GM12878 (cell line): Measurements from ENCODE around the gene GPR17. TPM values are rescaled to one million over a fixed set of nuclear protein-coding genes. Genes with fewer than 3 reads are reported as not detected.

ENCODE experiments used
- ATAC-seq: fragments of 200-7000 bp; cut with Tn5 transposase; 3 replicates; pipeline ENCODE4 v1.9.1; 2020; ENCODE audit warnings: mild to moderate bottlenecking, moderate library complexity
- BruUV-seq: library from RNA; stranded (reverse); fragments of 400-500 nt; replicated peaks from 2 replicates; lab custom pipeline; 2021; lab: Mats Ljungman, UMichigan
- CTCF ChIA-PET: fragments of 300-600 bp; sonication (Branson Sonifier 250); formaldehyde crosslinking; extraction: SDS; loops from one replicate; lab custom pipeline; 2021; ENCODE audit warnings: inconsistent platforms; lab: Yijun Ruan, JAX
- POLR2A ChIA-PET: fragments of 350-600 bp; formaldehyde crosslinking; extraction: SDS; loops from one replicate; lab custom pipeline; 2021; ENCODE audit warnings: inconsistent platforms; lab: Charles Lee
- RAD21 ChIA-PET: fragments of 300-600 bp; sonication (Branson Sonifier 250); formaldehyde crosslinking; loops from one replicate; lab custom pipeline; 2023; ENCODE audit warnings: antibody characterized with exemption; ENCODE audit not compliant: unreplicated experiment; lab: Charles Lee
- SMC1A ChIA-PET: fragments of 300-600 bp; sonication (Branson Sonifier 250); formaldehyde crosslinking; loops from one replicate; lab custom pipeline; 2023; ENCODE audit not compliant: unreplicated experiment, uncharacterized antibody; lab: Charles Lee
- DNase-seq: peaks from one replicate; pipeline ENCODE4 v3.0.0-alpha.2; 2011; ENCODE audit warnings: low read depth, low spot score
- FAIRE-seq: peaks from 3 replicates; lab custom pipeline; 2011; peaks lifted over from hg19 to GRCh38; lab: Jason Lieb, UNC
- H2AFZ ChIP-seq: 2 replicates; pipeline ENCODE4 v1.6.0; 2011; ENCODE audit warnings: low read depth, low read length, control low read depth; ENCODE audit not compliant: control insufficient read depth
- H3K27ac ChIP-seq: 2 replicates; pipeline ENCODE4 v1.5.1; 2011; ENCODE audit warnings: control low read depth; ENCODE audit not compliant: control insufficient read depth, insufficient read depth
- H3K27me3 ChIP-seq, 2 experiments: replicated peaks in 1 of 2; 2 replicates each; pipeline versions ENCODE4 v1.6.0 to v1.6.1; 2011; ENCODE audit warnings: low read length in 1 of 2; ENCODE audit not compliant: control insufficient read depth in 2 of 2, insufficient read depth in 2 of 2
- H3K36me3 ChIP-seq, 2 experiments: 2 replicates each; pipeline ENCODE4 v1.5.1; 2011; ENCODE audit warnings: low read length in 1 of 2; ENCODE audit not compliant: control insufficient read depth in 2 of 2, insufficient read depth in 2 of 2
- H3K4me1 ChIP-seq: 2 replicates; pipeline ENCODE4 v1.6.1; 2011; ENCODE audit warnings: mild to moderate bottlenecking, low read length, moderate library complexity, mixed read lengths; ENCODE audit not compliant: control insufficient read depth, insufficient read depth
- H3K4me2 ChIP-seq: 2 replicates; pipeline ENCODE4 v1.6.0; 2011; ENCODE audit warnings: control low read depth; ENCODE audit not compliant: control insufficient read depth, insufficient read depth
- H3K4me3 ChIP-seq: fragments of 200-600 bp; sonication (generic); 2 replicates; pipeline ENCODE4 v1.5.1; 2016
- H3K79me2 ChIP-seq: 2 replicates; pipeline ENCODE4 v1.6.0; 2011; ENCODE audit warnings: low read length; ENCODE audit not compliant: control insufficient read depth, insufficient read depth
- H3K9ac ChIP-seq: 2 replicates; pipeline ENCODE4 v1.8.0; 2011; ENCODE audit warnings: low read length, control low read depth, mixed read lengths; ENCODE audit not compliant: control insufficient read depth, insufficient read depth
- H3K9me3 ChIP-seq: replicated peaks from 3 replicates; pipeline ENCODE4 v1.5.1; 2011; ENCODE audit warnings: mild to moderate bottlenecking, low read length; ENCODE audit not compliant: control insufficient read depth, insufficient read depth
- H4K20me1 ChIP-seq: 2 replicates; pipeline ENCODE4 v1.6.0; 2011; ENCODE audit not compliant: control insufficient read depth, insufficient read depth
- IKZF2 ChIP-seq, 2 experiments: fragments of 450-650 bp; IDR thresholded peaks; 2 replicates each; pipeline ENCODE4 v1.6.1; 2017; ENCODE audit warnings: mild to moderate bottlenecking in 2 of 2, moderate library complexity in 2 of 2
- POU2F2 ChIP-seq: IDR thresholded peaks from 3 replicates; pipeline ENCODE4 v1.6.1; 2011; ENCODE audit warnings: low read depth, mild to moderate bottlenecking, low read length, borderline replicate concordance
- SPI1 ChIP-seq: IDR thresholded peaks from 2 replicates; pipeline ENCODE4 v1.6.1; 2011; ENCODE audit warnings: low read depth, mild to moderate bottlenecking, low read length, moderate library complexity, borderline replicate concordance; ENCODE audit not compliant: insufficient read depth
- ZNF622 ChIP-seq: fragments of 450-650 bp; IDR thresholded peaks from 2 replicates; pipeline ENCODE4 v1.6.1; 2017; ENCODE audit warnings: mild to moderate bottlenecking, inconsistent platforms
- WGBS: methylation state at CpG from one replicate; pipeline ENCODE4 v1.1.6; 2016; ENCODE audit warnings: low lambda C conversion rate; ENCODE audit not compliant: insufficient replicate concordance, insufficient coverage; ENCODE audit errors: missing lambda C conversion rate; 5-methylcytosine and 5-hydroxymethylcytosine counted together
- in situ Hi-C: fragments of 300-500 bp; cut with MboI; formaldehyde crosslinking; loops from 9 replicates; pipeline ENCODE4 v1.14.3; 2018; ENCODE audit warnings: mixed read lengths
- intact Hi-C: fragments of 100-400 bp; cut with micrococcal nuclease; formaldehyde crosslinking; loops from one replicate; pipeline ENCODE4 v1.14.2; 2022; ENCODE audit not compliant: unreplicated experiment
- polyA plus RNA-seq, 11 experiments: library from polyadenylated mRNA; depleted of rRNA in 4 of 11; unstranded in 6 of 11; stranded (reverse) in 5 of 11; fragments of >200 nt; fragmentation: Nextera tagmentation in 4 of 11; fragmentation: Illumina TruSeq in 1 of 11; extraction: Ambion mirVana in 4 of 11; extraction: Trizol in 1 of 11; gene quantifications; 1 replicate in 1 of 11; 2 replicates in 10 of 11; pipeline versions ENCODE4 v1.2.1 to v1.2.3, GENCODE V29; 2011 to 2016; ENCODE audit warnings: inconsistent platforms in 2 of 11, missing spikeins in 2 of 11, low read depth in 1 of 11
- total RNA-seq, 4 experiments: library from RNA; depleted of rRNA in 3 of 4; stranded (reverse); fragments of >200 nt in 3 of 4; fragmentation: Illumina TruSeq in 1 of 4; extraction: Trizol in 1 of 4; gene quantifications; 2 replicates each; pipeline versions ENCODE4 v1.2.1 to v1.2.3, GENCODE V29; 2013 to 2021
- TF ChIP-seq, protein P1 (sequence below): fragments of 450-650 bp; IDR thresholded peaks from 2 replicates; pipeline ENCODE4 v1.6.1; 2018; ENCODE audit warnings: mild to moderate bottlenecking, low read depth, moderate library complexity; ENCODE audit not compliant: partially characterized antibody
- TF ChIP-seq, protein P2 (sequence below): IDR thresholded peaks from 2 replicates; pipeline ENCODE4 v1.6.1; 2012; ENCODE audit warnings: low read depth, low read length, improper control_type of control experiment
- TF ChIP-seq, protein P3 (sequence below): fragments of 450-650 bp; IDR thresholded peaks from 2 replicates; pipeline ENCODE4 v1.6.1; 2014; ENCODE audit warnings: mild to moderate bottlenecking
- TF ChIP-seq, protein P4 (sequence below): IDR thresholded peaks from 2 replicates; pipeline ENCODE4 v1.6.1; 2012; ENCODE audit warnings: improper control_type of control experiment, low read depth, low read length; ENCODE audit not compliant: insufficient replicate concordance

The GPR17 gene
- total and polyA plus RNA-seq, 10 of the 15 experiments (the other 5 are each of a cell fraction or from before 2014, with no cell fraction given), result not detected

DNA sequence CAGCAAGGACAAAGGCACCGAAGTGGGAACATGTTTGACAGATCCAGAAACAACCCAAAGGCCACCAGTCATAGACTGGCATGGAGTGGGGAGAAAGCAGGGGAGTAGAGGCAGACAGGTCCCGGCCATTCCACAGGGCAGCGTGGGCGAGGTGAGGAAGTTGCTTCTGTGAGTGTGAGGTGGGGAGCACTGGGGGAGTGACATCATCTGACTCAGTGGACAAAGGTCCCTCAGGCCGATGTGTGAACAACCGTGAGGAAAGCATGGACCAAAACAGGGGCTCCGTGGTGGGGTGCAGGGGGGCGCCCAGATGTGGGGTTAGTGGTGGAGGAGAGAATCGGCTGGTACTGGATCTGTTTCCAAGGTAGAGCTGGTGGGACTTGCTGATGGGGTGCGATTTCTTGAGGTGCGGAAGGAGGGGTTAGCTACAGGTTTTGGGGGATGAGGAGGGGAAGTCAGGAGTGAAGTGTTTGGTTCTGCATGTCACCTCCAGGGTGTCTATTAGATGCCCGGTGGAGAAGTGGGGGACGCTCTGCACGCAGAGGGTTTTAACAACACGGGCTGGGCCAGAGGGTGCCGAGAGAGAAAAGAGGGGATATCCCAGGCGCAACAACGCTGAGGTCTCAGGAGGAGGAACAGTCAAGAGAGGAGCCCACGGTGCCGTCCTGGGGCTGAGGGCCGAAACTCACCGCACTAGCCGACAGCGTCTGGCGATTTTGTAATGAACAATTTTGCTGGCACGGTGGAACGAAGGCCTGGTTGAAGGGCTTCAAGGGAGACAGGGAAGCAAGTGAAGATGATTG is 52.8 kb downstream of the GPR17 start:
- ChIA-PET POLR2A (no interaction called here), SMC1A (no interaction called here), RAD21 (no interaction called here), CTCF (interaction anchor here (1.4 kb wide), 1 partner anchor 107 kb away, joined by 4 read pairs; no protein-coding TSS in a partner anchor)
- H3K27me3 ChIP-seq, result no peaks in the 10 kb centered on the region
- in situ Hi-C loops (no loop called here), intact Hi-C loops (no loop called here)
- DNase-seq, result no peak
- no peak overlapping the region for H3K4me3 ChIP-seq
- no peaks in the 10 kb centered on the region for H3K36me3 ChIP-seq
- no TSS peak for BruUV-seq
- H3K79me2 ChIP-seq, result peaks cover 18% of the 10 kb centered on the region
- no peaks in the 10 kb centered on the region for H3K9me3 ChIP-seq
- no peak overlapping the region for H3K27ac ChIP-seq
- H3K4me1 ChIP-seq, result peaks cover 9% of the 10 kb centered on the region
- H3K4me2 ChIP-seq, result no peak overlapping the region
- no peak for FAIRE-seq
- no peak overlapping the region for H3K9ac ChIP-seq
- H2AFZ ChIP-seq, result no peak overlapping the region
- H4K20me1 ChIP-seq, result no peaks in the 10 kb centered on the region
- TF ChIP-seq, protein P1, sequence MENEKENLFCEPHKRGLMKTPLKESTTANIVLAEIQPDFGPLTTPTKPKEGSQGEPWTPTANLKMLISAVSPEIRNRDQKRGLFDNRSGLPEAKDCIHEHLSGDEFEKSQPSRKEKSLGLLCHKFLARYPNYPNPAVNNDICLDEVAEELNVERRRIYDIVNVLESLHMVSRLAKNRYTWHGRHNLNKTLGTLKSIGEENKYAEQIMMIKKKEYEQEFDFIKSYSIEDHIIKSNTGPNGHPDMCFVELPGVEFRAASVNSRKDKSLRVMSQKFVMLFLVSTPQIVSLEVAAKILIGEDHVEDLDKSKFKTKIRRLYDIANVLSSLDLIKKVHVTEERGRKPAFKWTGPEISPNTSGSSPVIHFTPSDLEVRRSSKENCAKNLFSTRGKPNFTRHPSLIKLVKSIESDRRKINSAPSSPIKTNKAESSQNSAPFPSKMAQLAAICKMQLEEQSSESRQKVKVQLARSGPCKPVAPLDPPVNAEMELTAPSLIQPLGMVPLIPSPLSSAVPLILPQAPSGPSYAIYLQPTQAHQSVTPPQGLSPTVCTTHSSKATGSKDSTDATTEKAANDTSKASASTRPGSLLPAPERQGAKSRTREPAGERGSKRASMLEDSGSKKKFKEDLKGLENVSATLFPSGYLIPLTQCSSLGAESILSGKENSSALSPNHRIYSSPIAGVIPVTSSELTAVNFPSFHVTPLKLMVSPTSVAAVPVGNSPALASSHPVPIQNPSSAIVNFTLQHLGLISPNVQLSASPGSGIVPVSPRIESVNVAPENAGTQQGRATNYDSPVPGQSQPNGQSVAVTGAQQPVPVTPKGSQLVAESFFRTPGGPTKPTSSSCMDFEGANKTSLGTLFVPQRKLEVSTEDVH, result no peak
- TF ChIP-seq SPI1 (no peak), ZNF622 (no peak), POU2F2 (no peak), IKZF2 (IDR thresholded peaks at IDR 0.05) (no peak)
- TF ChIP-seq, protein P2, sequence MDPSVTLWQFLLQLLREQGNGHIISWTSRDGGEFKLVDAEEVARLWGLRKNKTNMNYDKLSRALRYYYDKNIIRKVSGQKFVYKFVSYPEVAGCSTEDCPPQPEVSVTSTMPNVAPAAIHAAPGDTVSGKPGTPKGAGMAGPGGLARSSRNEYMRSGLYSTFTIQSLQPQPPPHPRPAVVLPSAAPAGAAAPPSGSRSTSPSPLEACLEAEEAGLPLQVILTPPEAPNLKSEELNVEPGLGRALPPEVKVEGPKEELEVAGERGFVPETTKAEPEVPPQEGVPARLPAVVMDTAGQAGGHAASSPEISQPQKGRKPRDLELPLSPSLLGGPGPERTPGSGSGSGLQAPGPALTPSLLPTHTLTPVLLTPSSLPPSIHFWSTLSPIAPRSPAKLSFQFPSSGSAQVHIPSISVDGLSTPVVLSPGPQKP, result no peak
- TF ChIP-seq, protein P3, sequence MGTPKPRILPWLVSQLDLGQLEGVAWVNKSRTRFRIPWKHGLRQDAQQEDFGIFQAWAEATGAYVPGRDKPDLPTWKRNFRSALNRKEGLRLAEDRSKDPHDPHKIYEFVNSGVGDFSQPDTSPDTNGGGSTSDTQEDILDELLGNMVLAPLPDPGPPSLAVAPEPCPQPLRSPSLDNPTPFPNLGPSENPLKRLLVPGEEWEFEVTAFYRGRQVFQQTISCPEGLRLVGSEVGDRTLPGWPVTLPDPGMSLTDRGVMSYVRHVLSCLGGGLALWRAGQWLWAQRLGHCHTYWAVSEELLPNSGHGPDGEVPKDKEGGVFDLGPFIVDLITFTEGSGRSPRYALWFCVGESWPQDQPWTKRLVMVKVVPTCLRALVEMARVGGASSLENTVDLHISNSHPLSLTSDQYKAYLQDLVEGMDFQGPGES, result no peak
- TF ChIP-seq, protein P4, sequence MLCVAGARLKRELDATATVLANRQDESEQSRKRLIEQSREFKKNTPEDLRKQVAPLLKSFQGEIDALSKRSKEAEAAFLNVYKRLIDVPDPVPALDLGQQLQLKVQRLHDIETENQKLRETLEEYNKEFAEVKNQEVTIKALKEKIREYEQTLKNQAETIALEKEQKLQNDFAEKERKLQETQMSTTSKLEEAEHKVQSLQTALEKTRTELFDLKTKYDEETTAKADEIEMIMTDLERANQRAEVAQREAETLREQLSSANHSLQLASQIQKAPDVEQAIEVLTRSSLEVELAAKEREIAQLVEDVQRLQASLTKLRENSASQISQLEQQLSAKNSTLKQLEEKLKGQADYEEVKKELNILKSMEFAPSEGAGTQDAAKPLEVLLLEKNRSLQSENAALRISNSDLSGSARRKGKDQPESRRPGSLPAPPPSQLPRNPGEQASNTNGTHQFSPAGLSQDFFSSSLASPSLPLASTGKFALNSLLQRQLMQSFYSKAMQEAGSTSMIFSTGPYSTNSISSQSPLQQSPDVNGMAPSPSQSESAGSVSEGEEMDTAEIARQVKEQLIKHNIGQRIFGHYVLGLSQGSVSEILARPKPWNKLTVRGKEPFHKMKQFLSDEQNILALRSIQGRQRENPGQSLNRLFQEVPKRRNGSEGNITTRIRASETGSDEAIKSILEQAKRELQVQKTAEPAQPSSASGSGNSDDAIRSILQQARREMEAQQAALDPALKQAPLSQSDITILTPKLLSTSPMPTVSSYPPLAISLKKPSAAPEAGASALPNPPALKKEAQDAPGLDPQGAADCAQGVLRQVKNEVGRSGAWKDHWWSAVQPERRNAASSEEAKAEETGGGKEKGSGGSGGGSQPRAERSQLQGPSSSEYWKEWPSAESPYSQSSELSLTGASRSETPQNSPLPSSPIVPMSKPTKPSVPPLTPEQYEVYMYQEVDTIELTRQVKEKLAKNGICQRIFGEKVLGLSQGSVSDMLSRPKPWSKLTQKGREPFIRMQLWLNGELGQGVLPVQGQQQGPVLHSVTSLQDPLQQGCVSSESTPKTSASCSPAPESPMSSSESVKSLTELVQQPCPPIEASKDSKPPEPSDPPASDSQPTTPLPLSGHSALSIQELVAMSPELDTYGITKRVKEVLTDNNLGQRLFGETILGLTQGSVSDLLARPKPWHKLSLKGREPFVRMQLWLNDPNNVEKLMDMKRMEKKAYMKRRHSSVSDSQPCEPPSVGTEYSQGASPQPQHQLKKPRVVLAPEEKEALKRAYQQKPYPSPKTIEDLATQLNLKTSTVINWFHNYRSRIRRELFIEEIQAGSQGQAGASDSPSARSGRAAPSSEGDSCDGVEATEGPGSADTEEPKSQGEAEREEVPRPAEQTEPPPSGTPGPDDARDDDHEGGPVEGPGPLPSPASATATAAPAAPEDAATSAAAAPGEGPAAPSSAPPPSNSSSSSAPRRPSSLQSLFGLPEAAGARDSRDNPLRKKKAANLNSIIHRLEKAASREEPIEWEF, result no peak
- TF ChIP-seq, all 136 proteins: peak for 0
- 90% methylated on average over 27 of the region's 27 CpGs for WGBS
- ATAC-seq, result no peak
